Stimulated activated CD8-positive, alpha-beta memory T cell treated with anti-CD3 and anti-CD28 coated beads, Interleukin-4, amount 100 ng/mL, for 4 hours (primary cell): ENCODE measurements around the gene AIPL1.
A peak's percentile ranks its signal among the peaks of the same experiment; 100 is the strongest.

Experiments
- DNase-seq, 2 donors: peaks; one replicate each; pipeline ENCODE4 v3.0.0-alpha.2; 2020; ENCODE audit warnings: low read depth in 2 of 2, low spot score in 1 of 2

The AIPL1 gene

DNA sequence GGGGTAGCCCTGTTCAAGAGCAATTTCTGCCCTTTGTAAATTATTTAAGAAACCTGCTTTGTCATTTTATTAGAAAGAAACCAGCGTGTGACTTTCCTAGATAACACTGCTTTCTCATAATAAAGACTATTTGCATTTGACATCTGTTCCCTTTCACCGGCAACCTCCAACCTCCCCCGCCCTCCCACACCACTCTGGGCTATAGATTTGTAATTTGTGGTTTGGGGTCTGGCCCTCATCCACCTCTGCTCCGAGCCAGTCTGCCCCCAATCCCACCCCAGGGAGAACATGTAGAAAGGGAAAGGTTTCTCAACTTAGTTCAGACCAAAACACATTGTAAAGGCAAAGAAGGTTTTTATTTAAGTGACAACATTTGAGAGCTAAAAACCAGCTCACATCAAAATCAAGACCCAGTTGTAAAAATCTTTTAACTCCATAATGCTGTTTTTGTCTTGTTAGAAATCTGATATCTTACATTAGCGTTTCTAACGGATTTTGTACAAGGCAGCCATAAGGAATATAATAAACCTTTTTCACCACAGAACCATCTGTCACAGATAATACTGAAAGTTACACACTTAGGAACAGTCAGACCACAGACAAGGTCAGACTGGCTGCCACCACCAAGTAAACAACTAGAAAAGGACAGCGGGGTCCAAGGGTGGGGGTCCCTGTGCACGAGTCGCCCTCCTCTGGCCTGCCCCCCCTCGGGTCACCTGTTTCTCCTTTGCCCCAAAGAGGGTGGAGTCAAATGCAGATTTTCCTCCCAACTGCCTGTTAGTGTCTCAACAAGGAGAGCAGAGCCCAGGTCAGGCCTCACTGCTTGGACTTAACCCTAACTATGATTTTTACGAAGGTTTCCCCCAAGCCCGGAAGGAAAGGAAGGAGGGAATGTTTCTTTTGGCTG lies 16.3 kb upstream of the AIPL1 start:
- DNase-seq, result no peak

DNA sequence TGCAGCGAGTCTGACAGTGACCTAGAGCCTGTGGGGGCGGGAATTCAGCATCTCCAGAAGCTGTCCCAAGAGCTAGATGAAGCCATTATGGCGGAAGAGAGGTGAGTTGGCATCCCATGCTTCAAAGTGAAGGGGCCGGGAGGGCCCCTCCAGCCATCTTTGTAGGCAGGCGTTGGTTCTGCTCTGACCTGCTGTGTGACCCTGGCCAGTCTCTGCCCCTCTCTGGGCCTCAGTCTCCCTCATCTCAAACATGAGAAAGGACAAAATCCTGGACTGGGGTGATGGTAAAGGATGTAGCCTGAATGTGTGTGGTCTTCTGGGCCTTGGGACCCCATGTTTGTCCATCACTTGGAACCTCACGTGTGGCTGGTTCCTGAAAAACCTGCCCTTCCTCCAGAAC lies 14.4 kb upstream of the AIPL1 start:
- DNase-seq, result no peak

DNA sequence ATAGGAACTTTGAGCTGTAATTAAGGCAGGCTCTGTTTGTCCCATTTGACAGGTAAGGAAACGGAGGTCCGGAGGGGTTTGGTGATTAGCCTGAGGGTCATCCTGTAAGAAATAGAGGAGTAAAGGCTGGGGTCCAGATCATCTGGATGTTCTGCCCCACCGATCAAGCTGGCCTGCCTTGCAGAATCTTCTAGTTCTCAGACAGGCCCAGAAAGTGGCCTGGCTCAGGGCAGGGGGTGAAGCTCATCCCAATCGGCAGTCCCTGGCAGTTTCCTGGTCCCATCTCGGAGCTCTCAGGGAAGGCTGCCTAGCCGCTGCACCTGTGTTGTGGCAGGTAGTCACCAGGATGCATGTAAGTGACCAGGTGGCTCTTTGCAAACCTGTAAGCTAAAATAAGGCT lies 13.6 kb upstream of the AIPL1 start:
- no peak for DNase-seq

GRCh38 chr17:6446516-6447100 lies 11.7 kb upstream of the AIPL1 start:
- no peak for DNase-seq

GRCh38 chr17:6444571-6445335 lies 9.8 kb upstream of the AIPL1 start:
- no peak for DNase-seq

DNA sequence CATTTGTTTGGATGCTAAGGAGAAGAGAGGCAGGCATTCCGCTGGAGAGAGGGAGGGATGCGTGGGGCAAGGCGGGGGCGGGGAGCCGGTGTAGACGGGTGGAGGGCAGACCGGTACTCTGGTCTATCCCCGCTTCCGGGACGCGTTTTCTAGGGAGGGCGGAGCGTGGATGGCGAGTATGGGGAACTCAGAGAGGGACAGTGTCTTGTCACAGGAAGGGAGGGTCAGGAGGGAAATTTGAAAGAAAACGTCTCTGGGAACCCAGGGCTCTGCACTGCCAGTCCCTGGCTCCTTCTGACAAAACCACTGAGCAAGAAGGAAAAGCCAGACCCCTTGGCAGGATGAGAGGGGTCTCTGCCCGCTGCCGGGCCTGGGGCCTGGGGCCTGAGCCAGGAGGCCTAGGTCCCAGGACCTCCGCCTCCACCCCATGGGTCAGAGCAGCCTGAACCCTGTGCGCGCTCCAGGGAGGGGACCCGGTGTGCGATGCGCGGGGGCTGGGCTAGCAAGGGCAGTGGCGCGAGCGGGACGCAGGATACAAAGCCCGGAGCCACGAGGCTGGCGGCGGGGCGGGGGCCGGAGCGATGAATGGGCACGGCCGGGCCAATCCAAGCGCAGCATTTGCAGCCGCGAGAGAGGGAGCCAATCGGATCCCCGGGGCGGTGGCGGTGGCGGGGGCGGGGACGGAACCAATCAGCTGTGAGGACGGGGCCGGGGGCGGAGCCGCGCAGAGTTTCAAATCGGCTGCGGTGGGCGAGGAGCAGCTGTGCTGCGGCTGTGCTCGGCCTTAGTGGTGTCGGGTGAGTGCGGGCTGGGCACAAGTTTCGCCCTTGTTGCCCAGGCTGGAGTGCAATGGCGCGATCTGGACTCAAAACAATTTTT lies 9.0 kb upstream of the AIPL1 start, which contains the start of gene PIMREG:
PIMREG (plus strand) TSS at position 764 of the 879 bp plus-strand sequence. CDS start 656 bp downstream, outside the sequence.
- peak; percentile 90 to 93 for DNase-seq

GRCh38 chr17:6442775-6443174 lies 7.9 kb upstream of the AIPL1 start:
- no peak for DNase-seq

- DNase-seq, result no peak
These were observed 5.0 kb upstream of the AIPL1 start for GRCh38 chr17:6439951-6440350.

- DNase-seq, result no peak
These were observed 3.0 kb upstream of the AIPL1 start for GRCh38 chr17:6437956-6438355.

- DNase-seq, result no peak
These were observed 2.5 kb upstream of the AIPL1 start for GRCh38 chr17:6437466-6437865.

GRCh38 chr17:6435968-6436367 lies 1.0 kb upstream of the AIPL1 start:
- DNase-seq, result peak; percentile 15 to 25

- no peak for DNase-seq
These were observed 4.2 kb downstream of the AIPL1 start for GRCh38 chr17:6430769-6431168.

DNA sequence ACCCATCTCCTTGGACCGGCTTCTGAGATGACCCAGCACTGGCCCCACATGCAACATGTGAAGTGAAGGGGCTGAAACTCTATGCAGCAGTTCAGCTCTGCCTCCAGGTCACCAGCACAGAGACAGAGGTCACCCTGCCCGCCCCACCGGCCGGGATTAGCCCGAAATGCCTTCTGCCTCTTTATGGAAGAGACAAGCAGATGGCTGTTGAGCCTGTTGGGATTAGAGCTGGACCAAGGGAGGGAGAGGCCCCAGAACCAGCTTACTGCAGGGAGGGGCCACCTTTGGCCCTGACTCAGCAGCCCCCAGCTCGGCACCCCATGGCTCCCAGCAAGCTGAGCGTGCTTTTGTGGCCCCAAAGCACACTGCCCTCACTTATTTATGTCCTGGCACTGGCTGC lies 5.7 kb downstream of the AIPL1 start:
- DNase-seq, result no peak

DNA sequence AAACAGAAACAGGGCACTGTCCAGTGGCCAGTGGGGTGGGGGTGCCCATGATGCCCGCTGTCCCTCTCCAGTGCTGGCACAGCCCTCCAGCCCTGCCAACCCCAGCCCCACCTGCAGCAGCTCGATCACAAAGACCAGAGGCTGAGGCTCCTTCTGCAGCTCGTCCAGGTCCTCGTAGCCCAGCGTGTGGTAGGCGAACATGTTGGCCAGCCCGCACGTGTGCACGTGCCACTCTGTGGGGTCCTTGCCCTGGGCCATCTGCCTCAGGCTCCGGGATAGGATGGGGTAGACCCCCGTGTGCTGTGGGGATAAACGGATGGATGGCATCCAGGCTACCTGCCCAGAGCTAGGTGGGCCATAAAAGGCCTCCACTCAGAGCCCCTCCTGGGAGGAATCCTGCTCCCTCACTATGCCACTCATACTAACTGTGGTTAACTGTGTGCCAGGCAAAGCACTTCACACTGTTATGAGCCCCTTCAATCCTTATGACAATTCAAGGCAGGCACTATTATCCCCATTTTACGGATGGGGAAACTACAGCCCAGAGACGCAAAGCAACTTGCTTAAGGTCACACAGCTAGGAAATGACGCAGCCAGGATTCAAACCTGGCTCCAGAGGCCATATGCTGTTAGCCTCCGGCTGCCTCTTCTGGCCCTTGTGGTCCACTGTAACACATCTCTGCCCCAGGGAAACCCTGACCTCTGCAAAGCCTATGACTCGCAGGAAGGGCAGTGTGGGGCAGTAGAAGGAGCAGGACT lies 6.5 kb downstream of the AIPL1 start:
- no peak for DNase-seq

DNA sequence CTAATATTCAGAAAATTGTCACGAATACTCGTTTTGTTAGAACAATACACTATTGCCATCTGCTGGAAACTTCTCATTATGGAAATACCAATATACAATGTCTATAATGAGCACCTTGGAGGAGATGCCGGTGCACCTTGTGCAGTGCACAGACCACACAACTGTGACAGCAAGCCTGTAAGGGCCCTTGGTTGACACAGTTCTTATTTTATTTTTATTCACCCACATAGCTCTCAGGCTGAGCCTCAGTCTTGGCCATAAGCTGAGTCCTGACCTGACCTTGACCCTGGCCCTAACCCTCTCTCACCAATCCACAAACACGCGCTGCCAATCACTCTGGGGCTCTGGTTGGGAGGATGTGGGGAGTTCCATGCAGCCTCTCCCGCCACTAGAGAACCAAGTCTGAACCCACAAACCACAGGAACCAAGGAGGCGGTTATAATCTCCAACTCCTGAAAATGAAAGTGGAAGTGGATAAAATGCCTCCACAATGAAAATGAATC lies 7.6 kb downstream of the AIPL1 start:
- peak in 1 of 2 donors; percentile 7 for DNase-seq

- no peak for DNase-seq
These were observed 8.4 kb downstream of the AIPL1 start for GRCh38 chr17:6426356-6427101.

- DNase-seq, result no peak
These were observed 9.5 kb downstream of the AIPL1 start for GRCh38 chr17:6425407-6425806.

GRCh38 chr17:6423931-6424330 lies 11.0 kb downstream of the AIPL1 start:
- DNase-seq, result no peak

DNA sequence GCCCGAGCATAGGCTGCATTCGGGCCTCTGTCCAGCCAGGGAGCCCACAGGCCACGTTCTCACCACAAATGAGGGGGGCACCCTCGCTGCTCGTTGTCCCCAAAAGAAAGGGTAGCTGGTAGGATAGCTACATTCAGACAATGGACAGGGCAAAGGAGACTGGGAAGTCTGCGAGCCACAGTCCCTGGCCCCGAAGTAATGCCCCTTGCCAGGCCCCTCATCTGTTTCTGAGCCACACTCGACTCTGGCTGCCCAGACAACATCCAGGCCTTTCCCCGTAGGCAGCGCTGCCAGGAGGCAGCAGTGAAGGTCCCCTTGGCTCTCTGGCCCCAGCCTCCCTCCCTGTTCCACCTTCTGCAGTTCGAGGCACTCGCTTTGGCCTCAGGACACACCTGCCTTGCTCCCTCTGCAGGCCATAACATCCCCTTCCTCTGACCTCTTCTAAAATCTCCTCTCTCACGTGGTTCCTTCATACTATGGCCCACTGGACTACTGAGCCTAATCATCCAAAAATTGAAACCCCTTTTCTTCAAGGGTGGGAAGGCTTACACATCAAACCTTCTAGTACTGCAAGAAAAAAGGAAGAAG lies 12.2 kb downstream of the AIPL1 start:
- DNase-seq, result no peak
